ENCODE results near the gene PMM2. TPM values are rescaled to one million over a fixed set of nuclear protein-coding genes. Genes with fewer than 3 reads are reported as not detected.
"Not testable (repeated sequence)": the region's sequence is repeated elsewhere in the genome, so short reads cannot be mapped to it uniquely, and the experiment has no call there.

The PMM2 gene
- 11.5 TPM for total RNA-seq

DNA sequence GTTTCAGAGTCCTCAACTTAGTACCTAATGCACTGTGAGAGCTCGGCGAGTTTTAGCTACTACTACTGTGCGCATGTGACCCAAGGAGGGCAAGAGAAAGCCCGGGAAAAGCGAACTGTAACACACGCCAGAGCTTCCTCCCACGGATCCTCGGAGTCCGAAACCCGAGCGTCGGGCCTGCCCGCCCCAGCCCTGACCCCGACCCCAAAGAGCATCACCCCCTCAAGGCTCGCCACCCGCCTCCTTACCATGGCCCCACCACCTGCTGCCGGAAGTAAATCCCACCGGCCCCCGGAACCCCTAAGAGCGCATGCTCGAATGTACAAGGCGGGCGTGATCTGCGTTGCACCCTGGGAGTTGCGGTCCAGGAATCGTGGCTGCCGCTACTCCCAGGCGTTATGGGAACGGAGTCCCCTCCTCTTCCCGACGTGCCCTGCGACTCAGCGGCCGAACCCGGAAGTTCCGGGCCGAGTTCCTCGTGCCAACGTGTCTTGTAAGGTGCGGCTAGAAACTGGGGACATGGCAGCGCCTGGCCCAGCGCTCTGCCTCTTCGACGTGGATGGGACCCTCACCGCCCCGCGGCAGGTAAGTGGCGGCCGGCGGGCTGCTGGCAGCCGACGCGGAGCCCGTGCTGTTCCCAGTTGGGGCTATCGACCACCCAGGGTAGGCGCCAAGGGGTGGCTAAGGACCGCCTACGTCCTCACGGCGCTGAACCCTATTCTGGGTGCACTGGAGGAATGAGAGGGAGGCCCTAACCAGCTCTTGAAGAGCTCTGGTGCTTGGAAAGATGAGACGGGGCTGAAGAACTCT lies at the start of gene PMM2, which contains the start of gene TMEM186:
Gene PMM2 (plus strand): TSS at position 476 of the 810 bp plus-strand sequence. CDS start 44 bp downstream, at position 520.
Gene TMEM186 (minus strand): TSS at position 276 of the 810 bp plus-strand sequence. CDS start 25 bp downstream, at position 251.
- H3K4me1 ChIP-seq (ENCODE audit: control insufficient read depth in 3 of 3, insufficient read depth in 3 of 3, low read length in 3 of 3), result peaks cover 24 to 33% (median 26%) of the 10 kb centered on the region in 3 donors
- H3K4me3 ChIP-seq (ENCODE audit: low read length in 3 of 3), result peak within 1 kb of the TSS; percentile 97 to 99 (median 97)
- peaks cover 11 to 13% (median 13%) of the 10 kb centered on the region in 3 donors for H3K36me3 ChIP-seq (ENCODE audit: control insufficient read depth in 3 of 3, insufficient read depth in 3 of 3, low read length in 3 of 3)
- H3K27ac ChIP-seq (ENCODE audit: low read depth, low read length), result peak within 1 kb of the TSS; percentile 76
- no peaks in the 10 kb centered on the region for H3K9me3 ChIP-seq (ENCODE audit: control insufficient read depth in 3 of 3, low read length in 3 of 3)
- H3K9ac ChIP-seq (ENCODE audit: low read depth in 1 of 3, low read length in 3 of 3), result peak within 1 kb of the TSS; percentile 88 to 97 (median 95)
- no peaks in the 10 kb centered on the region for H3K27me3 ChIP-seq (ENCODE audit: control insufficient read depth in 3 of 3, insufficient read depth in 3 of 3, low read length in 3 of 3)

- H3K9ac ChIP-seq (ENCODE audit: low read depth in 1 of 3, low read length in 3 of 3); H3K36me3 ChIP-seq (ENCODE audit: control insufficient read depth in 3 of 3, insufficient read depth in 3 of 3, low read length in 3 of 3); H3K9me3 ChIP-seq (ENCODE audit: control insufficient read depth in 3 of 3, low read length in 3 of 3); H3K27me3 ChIP-seq (ENCODE audit: control insufficient read depth in 3 of 3, insufficient read depth in 3 of 3, low read length in 3 of 3); H3K4me1 ChIP-seq (ENCODE audit: control insufficient read depth in 3 of 3, insufficient read depth in 3 of 3, low read length in 3 of 3); H3K4me3 ChIP-seq (ENCODE audit: low read length in 3 of 3); H3K27ac ChIP-seq (ENCODE audit: low read depth, low read length): not testable (repeated sequence)
Observed at GRCh38 chr16:8748944-8749343, 48.7 kb upstream of the PMM2 start.

GRCh38 chr16:8751481-8752311 lies 45.9 kb upstream of the PMM2 start:
- Histone ChIP-seq H3K4me3 (ENCODE audit: low read length in 3 of 3) (no peak overlapping the region), H3K27ac (ENCODE audit: low read depth, low read length) (no peak overlapping the region), H3K27me3 (ENCODE audit: control insufficient read depth in 3 of 3, insufficient read depth in 3 of 3, low read length in 3 of 3) (no peaks in the 10 kb centered on the region), H3K9ac (ENCODE audit: low read depth in 1 of 3, low read length in 3 of 3) (no peak overlapping the region), H3K36me3 (ENCODE audit: control insufficient read depth in 3 of 3, insufficient read depth in 3 of 3, low read length in 3 of 3) (peaks cover 0 to 6% (median 6%) of the 10 kb centered on the region in 3 donors), H3K9me3 (ENCODE audit: control insufficient read depth in 3 of 3, low read length in 3 of 3) (no peaks in the 10 kb centered on the region), H3K4me1 (ENCODE audit: control insufficient read depth in 3 of 3, insufficient read depth in 3 of 3, low read length in 3 of 3) (no peaks in the 10 kb centered on the region)

GRCh38 chr16:8752706-8753105 lies 44.9 kb upstream of the PMM2 start:
- Histone ChIP-seq H3K27me3 (ENCODE audit: control insufficient read depth in 3 of 3, insufficient read depth in 3 of 3, low read length in 3 of 3) (no peaks in the 10 kb centered on the region), H3K9me3 (ENCODE audit: control insufficient read depth in 3 of 3, low read length in 3 of 3) (no peaks in the 10 kb centered on the region), H3K9ac (ENCODE audit: low read depth in 1 of 3, low read length in 3 of 3) (no peak overlapping the region), H3K4me1 (ENCODE audit: control insufficient read depth in 3 of 3, insufficient read depth in 3 of 3, low read length in 3 of 3) (no peaks in the 10 kb centered on the region), H3K4me3 (ENCODE audit: low read length in 3 of 3) (no peak overlapping the region), H3K27ac (ENCODE audit: low read depth, low read length) (no peak overlapping the region), H3K36me3 (ENCODE audit: control insufficient read depth in 3 of 3, insufficient read depth in 3 of 3, low read length in 3 of 3) (peaks cover 1 to 6% (median 5%) of the 10 kb centered on the region in 3 donors)

DNA sequence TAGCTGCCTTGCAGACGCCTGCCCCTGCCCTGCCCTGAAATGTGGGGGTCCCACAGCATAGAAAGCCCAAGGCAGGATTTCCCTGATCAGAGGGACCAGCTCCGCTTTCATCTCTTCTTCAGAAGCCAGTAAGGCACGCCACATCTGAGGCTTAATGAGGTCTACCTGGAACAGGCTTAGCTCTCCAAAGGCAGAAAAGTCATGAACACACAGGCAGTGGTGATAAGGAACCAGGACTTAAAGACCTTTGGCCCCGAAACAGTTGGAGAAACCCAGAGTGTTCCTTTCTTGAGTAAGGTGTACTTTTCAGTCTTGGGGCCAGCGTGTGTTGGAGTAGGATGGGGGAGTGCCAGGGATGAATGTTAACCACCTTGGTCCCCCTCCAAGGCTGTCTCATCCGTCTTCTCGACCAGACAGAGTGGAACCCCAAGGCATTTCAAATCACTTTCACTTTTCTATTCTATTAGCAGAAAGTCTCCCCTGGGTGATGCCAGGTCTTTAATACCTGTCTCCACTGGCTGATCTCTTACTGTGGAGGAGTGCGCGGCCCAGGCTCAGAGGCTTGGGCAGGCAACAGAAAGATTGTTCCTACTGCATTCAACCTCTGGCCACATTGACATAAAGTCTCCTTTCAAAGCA lies 44.1 kb upstream of the PMM2 start:
- Histone ChIP-seq H3K27me3 (ENCODE audit: control insufficient read depth in 3 of 3, insufficient read depth in 3 of 3, low read length in 3 of 3) (no peaks in the 10 kb centered on the region), H3K9ac (ENCODE audit: low read depth in 1 of 3, low read length in 3 of 3) (no peak overlapping the region), H3K9me3 (ENCODE audit: control insufficient read depth in 3 of 3, low read length in 3 of 3) (no peaks in the 10 kb centered on the region), H3K4me1 (ENCODE audit: control insufficient read depth in 3 of 3, insufficient read depth in 3 of 3, low read length in 3 of 3) (no peaks in the 10 kb centered on the region), H3K4me3 (ENCODE audit: low read length in 3 of 3) (no peak overlapping the region), H3K27ac (ENCODE audit: low read depth, low read length) (no peak overlapping the region), H3K36me3 (ENCODE audit: control insufficient read depth in 3 of 3, insufficient read depth in 3 of 3, low read length in 3 of 3) (peaks cover 3 to 6% (median 5%) of the 10 kb centered on the region in 3 donors)

- peaks cover 3 to 5% (median 3%) of the 10 kb centered on the region in 3 donors for H3K36me3 ChIP-seq (ENCODE audit: control insufficient read depth in 3 of 3, insufficient read depth in 3 of 3, low read length in 3 of 3)
- no peaks in the 10 kb centered on the region for H3K27me3 ChIP-seq (ENCODE audit: control insufficient read depth in 3 of 3, insufficient read depth in 3 of 3, low read length in 3 of 3)
- no peak overlapping the region for H3K9ac ChIP-seq (ENCODE audit: low read depth in 1 of 3, low read length in 3 of 3)
- no peak overlapping the region for H3K27ac ChIP-seq (ENCODE audit: low read depth, low read length)
- H3K9me3 ChIP-seq (ENCODE audit: control insufficient read depth in 3 of 3, low read length in 3 of 3), result no peaks in the 10 kb centered on the region
- H3K4me1 ChIP-seq (ENCODE audit: control insufficient read depth in 3 of 3, insufficient read depth in 3 of 3, low read length in 3 of 3), result no peaks in the 10 kb centered on the region
- H3K4me3 ChIP-seq (ENCODE audit: low read length in 3 of 3), result no peak overlapping the region
Observed at GRCh38 chr16:8756755-8757154, 40.9 kb upstream of the PMM2 start.

DNA sequence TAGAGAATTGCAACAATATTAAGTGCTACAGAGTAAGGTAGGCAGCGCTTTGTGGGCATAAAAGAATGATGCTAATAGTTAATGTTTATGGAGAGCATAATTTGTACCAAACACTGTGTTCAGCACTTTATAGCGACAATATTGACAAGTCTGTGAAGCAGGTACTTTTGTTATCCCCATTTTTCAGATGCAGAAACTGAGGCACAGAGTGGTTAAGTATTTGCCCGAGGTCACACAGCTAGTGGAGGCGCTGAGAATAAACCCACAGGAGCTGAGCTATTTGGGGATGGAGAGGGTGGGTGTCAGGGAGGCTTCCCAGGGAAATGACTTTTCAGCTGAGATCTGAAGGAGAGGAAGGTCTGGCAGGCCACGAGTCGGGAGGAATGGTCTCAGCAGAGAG lies 39.6 kb upstream of the PMM2 start:
- H3K4me3 ChIP-seq (ENCODE audit: low read length in 3 of 3), result no peak overlapping the region
- no peaks in the 10 kb centered on the region for H3K4me1 ChIP-seq (ENCODE audit: control insufficient read depth in 3 of 3, insufficient read depth in 3 of 3, low read length in 3 of 3)
- no peak overlapping the region for H3K9ac ChIP-seq (ENCODE audit: low read depth in 1 of 3, low read length in 3 of 3)
- H3K27ac ChIP-seq (ENCODE audit: low read depth, low read length), result no peak overlapping the region
- H3K36me3 ChIP-seq (ENCODE audit: control insufficient read depth in 3 of 3, insufficient read depth in 3 of 3, low read length in 3 of 3), result peaks cover 3 to 5% (median 3%) of the 10 kb centered on the region in 3 donors
- H3K9me3 ChIP-seq (ENCODE audit: control insufficient read depth in 3 of 3, low read length in 3 of 3), result no peaks in the 10 kb centered on the region
- H3K27me3 ChIP-seq (ENCODE audit: control insufficient read depth in 3 of 3, insufficient read depth in 3 of 3, low read length in 3 of 3), result no peaks in the 10 kb centered on the region

- H3K9ac ChIP-seq (ENCODE audit: low read depth in 1 of 3, low read length in 3 of 3), result no peak overlapping the region
- no peak overlapping the region for H3K4me3 ChIP-seq (ENCODE audit: low read length in 3 of 3)
- H3K27ac ChIP-seq (ENCODE audit: low read depth, low read length), result no peak overlapping the region
- no peaks in the 10 kb centered on the region for H3K4me1 ChIP-seq (ENCODE audit: control insufficient read depth in 3 of 3, insufficient read depth in 3 of 3, low read length in 3 of 3)
- H3K9me3 ChIP-seq (ENCODE audit: control insufficient read depth in 3 of 3, low read length in 3 of 3), result no peaks in the 10 kb centered on the region
- H3K27me3 ChIP-seq (ENCODE audit: control insufficient read depth in 3 of 3, insufficient read depth in 3 of 3, low read length in 3 of 3), result no peaks in the 10 kb centered on the region
- H3K36me3 ChIP-seq (ENCODE audit: control insufficient read depth in 3 of 3, insufficient read depth in 3 of 3, low read length in 3 of 3), result peaks cover 0 to 5% (median 3%) of the 10 kb centered on the region in 3 donors
Observed at GRCh38 chr16:8760021-8760420, 37.6 kb upstream of the PMM2 start.

DNA sequence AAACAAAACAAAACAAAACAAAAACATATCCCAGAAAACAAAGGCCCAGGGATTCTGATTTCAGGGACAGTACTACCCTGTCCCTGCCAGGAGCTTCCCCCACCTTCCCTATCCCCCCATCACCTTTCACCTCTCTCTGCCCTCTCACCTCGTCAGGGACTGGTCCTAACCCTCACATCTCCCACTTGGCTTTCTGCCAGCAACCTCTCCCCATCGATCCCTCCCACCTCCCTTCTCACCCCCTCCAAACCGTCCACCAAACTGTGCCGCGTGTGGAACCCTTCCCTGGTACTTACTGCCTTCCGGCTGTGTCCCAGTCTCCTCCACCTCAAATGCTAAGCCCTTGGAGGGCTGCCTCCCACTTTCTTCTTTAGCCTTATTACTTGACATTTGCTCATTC lies 36.6 kb upstream of the PMM2 start:
- Histone ChIP-seq H3K27ac (ENCODE audit: low read depth, low read length) (no peak overlapping the region), H3K4me3 (ENCODE audit: low read length in 3 of 3) (no peak overlapping the region), H3K36me3 (ENCODE audit: control insufficient read depth in 3 of 3, insufficient read depth in 3 of 3, low read length in 3 of 3) (peaks cover 0 to 7% (median 3%) of the 10 kb centered on the region in 3 donors), H3K4me1 (ENCODE audit: control insufficient read depth in 3 of 3, insufficient read depth in 3 of 3, low read length in 3 of 3) (no peaks in the 10 kb centered on the region), H3K9me3 (ENCODE audit: control insufficient read depth in 3 of 3, low read length in 3 of 3) (no peaks in the 10 kb centered on the region), H3K9ac (ENCODE audit: low read depth in 1 of 3, low read length in 3 of 3) (no peak overlapping the region), H3K27me3 (ENCODE audit: control insufficient read depth in 3 of 3, insufficient read depth in 3 of 3, low read length in 3 of 3) (no peaks in the 10 kb centered on the region)

All from skeletal muscle tissue (tissue), 4 donors.